ENCODE data around the gene RFX7.

DNA sequence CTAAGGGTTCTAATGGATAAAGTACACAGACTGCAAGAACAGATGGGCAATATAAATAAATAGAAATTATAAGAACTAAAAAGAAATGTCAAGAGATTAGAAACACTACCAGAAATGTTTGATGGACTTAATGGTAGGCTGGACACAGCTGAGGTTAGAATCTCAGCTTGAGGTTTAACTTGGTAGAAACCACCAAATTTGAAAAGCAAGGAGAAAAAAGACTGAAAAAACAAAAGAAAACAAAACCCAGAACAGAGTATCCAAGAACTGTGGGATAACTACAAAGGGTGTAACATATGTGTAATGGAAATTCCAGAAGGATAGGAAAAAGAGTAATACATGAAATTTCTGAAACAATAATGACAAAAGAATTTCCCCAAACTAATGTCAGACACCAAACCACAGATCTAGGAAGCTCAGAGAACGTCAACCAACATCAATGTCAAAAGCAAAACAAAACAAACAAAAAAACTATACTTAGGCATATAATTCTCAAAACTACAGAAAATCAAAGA, 35.0 kb downstream of the RFX7 start:
- TF ChIP-seq, protein P1, sequence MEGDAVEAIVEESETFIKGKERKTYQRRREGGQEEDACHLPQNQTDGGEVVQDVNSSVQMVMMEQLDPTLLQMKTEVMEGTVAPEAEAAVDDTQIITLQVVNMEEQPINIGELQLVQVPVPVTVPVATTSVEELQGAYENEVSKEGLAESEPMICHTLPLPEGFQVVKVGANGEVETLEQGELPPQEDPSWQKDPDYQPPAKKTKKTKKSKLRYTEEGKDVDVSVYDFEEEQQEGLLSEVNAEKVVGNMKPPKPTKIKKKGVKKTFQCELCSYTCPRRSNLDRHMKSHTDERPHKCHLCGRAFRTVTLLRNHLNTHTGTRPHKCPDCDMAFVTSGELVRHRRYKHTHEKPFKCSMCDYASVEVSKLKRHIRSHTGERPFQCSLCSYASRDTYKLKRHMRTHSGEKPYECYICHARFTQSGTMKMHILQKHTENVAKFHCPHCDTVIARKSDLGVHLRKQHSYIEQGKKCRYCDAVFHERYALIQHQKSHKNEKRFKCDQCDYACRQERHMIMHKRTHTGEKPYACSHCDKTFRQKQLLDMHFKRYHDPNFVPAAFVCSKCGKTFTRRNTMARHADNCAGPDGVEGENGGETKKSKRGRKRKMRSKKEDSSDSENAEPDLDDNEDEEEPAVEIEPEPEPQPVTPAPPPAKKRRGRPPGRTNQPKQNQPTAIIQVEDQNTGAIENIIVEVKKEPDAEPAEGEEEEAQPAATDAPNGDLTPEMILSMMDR (IDR thresholded peaks at IDR 0.05), result no peak
- no peak for TF ChIP-seq EP300 (IDR thresholded peaks at IDR 0.05)
